Measurements from ENCODE around the gene MAB21L3.

MAB21L3 gene

DNA sequence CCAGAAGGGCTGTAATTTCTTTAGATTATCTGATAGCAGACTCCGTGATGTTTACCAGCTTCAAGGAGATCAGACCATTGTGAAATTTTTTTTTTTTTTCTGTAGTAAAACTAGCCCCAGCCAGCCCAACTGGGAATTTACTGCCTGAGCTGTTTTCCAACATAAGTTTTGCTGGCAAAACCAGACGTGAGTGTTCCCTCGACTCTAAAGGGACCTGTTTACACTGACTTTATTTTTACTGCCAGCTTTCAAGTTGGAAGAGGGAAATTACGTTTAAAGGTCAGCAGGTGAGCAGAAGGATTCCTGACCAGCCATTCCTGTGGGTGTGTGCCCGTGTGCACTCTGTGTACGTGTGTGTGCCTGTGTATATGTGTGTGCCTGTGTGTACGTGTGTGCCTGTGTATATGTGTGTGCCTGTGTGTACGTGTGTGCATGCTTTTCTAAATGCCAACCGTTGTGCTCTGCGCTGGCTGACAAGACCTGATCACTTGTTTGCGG lies 374 bp downstream of the MAB21L3 start:
- no peak for DNase-seq

DNA sequence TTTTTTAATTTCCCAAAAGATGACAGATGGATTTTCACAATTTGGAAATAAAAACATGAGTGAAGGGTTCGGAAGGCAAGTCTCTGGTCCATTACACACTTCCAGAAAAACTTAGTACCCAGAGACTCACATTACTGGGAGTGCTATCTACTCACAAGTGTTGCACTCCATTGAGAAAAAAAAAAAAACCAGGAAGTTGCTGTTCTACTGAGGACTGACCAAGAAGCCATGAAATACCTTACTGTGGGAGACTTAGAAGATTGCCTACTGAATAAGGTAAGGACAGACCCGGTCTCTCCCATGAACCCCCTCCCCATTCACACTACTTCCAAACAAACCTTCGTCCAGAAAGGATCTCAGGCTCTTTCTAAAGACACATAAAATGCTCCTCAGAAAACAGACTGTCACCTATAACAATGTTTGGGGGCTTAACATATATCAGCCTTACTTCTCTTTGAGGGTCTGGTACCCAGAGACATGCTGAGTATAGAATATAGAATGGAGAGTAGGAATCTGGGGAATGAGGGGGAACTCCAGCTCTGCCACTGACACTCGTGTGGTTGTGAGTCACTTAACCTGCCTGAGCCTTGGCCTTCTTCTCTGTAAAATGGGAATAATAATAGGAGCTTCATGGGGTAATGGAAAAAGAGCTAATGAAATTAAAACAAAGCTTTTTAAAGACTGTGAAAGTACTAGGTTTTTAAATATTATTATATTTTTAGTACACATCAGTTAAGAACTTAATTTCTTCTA lies 1.4 kb downstream of the MAB21L3 start:
- DNase-seq = no peak

GRCh38 chr1:116113615-116114014 lies 2.4 kb downstream of the MAB21L3 start:
- DNase-seq = no peak

GRCh38 chr1:116115476-116116439 lies 4.6 kb downstream of the MAB21L3 start:
- DNase-seq = no peak

DNA sequence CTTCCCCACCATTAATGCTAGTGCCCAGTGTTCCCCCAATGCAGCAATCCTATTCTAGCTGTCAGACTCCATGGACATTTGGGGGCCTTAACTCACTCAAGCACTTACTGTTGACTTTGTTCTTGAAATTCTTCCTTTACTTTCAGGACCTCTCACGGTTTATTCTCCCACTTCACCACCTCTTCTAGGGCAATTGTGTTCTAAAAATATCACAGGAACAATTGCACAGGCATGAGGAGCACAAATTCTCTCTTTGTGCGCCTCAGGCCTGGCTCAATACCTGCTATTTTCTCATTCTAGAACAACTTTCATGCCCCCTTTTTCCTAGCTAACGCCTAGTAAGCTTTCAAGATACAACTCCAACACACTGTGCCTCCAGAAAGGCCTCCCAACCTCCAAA lies 7.3 kb downstream of the MAB21L3 start:
- no peak for DNase-seq

DNA sequence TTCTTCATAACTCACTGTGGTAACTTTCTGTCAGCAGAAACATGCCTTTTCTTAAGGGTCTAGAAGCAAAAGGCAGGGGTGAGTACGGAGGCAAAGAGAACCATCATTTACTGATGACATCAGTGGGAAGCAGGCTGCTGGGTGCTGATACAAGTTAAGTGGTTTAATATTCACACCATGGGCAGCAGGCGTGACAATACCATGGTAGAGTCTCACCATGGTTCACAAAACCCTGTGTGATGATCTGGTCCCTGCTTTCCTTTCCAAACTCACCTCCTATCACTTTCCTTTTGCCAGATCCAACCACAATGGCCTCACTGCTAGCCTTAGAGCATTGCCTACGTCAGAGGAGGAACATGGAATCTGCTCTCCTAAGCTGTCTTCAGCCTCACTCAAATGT lies 8.7 kb downstream of the MAB21L3 start:
- no peak for DNase-seq

GRCh38 chr1:116122955-116123757 lies 12.0 kb downstream of the MAB21L3 start:
- no peak for DNase-seq

DNA sequence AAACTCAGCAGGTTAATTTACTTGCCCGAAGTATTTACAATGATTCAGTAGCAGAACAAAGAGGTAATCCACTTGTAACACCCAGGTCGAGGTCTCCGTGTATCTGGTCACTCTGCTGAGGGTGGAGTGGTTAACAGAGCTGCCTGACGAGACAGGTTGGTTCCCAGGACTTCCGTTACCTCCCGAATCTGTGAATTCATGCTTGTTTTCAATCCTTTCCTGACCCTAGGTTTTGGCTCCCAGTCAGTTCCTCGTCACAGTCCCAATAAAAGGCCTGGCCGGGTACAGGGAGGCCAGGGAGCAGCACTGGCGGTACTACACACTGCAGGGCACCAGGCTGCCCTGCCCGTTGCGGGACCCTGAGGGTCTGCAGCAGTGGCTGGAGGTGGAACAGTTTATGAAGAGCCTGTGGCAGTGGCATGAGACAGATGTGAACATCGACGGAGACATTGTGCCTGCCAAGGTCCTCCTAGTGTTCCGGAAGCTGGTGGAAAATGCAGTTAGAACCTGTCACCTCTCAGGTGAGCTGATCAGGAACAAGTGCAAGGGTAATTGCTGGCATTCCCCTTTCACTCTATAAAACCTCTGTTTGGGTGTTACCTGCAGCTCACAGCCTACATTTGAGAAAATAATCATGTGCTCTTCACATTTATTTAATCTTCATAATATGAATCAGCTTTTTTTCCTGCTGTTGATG lies 12.8 kb downstream of the MAB21L3 start:
- DNase-seq = no peak

- DNase-seq = no peak
Observed at GRCh38 chr1:116125758-116126157, 14.6 kb downstream of the MAB21L3 start.

DNA sequence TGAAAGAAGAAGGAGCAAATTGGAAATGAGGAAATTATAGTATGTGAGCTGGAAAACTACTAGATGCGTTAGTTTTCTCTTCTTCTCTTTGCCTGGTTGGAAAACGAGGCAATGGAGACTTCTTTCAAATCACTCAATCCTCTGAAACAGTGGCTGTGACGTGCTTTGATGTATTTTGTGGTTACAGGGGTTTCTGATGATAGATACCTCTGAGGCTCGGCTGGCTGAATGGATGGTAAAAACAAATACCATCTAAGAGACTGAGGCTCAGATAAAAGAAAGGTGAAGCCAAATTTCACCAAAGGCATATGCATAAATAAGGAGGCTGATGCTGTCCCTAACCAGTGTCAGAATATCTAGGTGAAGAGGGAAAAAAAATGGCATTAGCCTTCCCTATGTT lies 15.1 kb downstream of the MAB21L3 start:
- DNase-seq = no peak

DNA sequence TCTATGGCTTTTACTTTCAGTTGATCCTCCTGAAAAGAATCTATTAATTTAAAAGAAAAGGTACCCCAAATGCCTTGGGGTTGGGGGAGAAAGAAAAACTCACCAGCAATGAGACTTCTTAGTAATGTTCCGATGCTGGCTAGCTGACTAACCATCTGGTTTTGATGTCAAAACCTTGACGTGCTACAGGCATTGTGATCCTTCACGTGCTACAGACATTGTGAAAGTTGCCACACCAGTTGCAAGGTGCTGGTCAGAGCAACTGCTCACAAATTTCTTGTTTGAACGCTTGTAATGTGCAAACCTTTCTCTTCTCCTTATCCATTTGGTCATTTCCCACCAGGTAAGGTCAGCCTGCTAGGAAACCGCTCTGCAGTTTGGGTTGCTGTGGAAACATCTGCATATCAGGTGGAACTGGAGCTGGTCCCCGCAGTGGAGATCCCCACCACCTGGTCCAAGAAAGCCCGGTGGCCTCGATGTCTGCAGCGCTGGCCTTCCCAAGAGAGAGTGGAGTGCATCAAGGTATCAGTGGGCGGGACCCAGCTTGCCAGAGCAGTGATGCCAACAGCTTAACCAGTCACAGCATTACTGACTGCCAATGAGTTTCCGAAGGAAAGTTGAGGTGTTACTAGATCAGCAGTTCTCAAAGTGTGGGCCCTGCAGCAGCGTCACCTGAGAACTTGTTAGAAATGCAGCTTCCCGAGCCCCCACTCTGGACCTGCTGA lies 16.1 kb downstream of the MAB21L3 start:
- no peak for DNase-seq

GRCh38 chr1:116127848-116128540 lies 16.8 kb downstream of the MAB21L3 start:
- DNase-seq = no peak

GRCh38 chr1:116128664-116129063 lies 17.5 kb downstream of the MAB21L3 start:
- DNase-seq = no peak

DNA sequence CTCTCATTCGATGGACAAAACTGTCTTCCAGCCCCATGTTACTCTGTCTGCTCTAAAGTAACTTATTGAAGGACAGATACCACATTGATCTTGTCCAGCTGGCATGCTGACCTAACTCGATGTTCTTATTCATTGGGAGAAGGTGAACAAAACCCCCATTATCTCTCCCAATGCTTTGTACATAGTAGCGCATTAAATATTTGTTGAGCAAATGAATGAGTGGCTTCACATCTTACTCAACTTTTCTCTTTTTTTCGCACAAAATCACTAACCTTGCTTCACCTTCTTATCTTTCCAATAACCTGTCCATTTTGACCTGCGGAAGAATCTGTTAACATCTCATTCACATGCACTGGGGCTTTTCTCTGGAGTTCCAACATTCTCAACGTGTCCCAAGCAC lies 18.3 kb downstream of the MAB21L3 start:
- DNase-seq = no peak

DNA sequence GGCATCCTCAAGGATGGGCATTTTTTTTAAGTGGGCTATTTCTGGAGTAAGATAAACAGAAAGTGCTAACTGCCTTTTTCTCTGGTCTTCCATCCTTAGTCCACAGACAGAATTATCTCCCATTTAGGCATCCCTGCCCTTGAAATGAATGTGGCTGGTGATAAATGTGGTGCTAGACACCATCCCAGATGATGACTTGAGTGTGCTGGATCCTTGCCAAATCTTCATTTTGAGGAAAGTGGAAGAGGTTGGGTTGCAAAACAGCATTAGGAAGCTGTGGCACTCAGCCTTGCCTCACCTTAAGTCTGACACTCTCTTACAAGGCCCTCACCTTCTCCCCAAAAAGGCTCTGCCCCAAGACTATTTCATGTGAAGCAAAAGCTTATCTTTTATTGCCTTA lies 19.2 kb downstream of the MAB21L3 start:
- DNase-seq = no peak

DNA sequence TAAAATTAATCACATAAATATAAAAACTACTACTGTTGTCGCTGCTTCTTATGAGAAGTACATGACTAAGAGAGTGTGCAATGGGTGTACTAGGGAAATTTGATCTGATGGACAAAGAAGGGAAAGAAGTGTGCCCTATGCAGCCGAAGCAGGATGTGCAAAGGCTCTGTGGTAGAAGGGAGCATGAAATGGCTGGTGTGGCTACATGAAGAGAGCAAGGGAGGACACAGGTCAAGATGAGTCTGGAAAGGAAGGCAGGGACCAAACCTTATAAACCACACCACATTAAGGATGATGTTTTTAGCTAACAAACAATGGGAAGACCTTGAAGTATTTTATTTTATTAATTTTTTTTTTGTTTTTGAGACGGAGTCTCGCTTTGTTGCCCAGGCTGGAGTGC lies 20.0 kb downstream of the MAB21L3 start:
- DNase-seq = no peak

- DNase-seq = no peak
Observed at GRCh38 chr1:116131866-116132605, 20.8 kb downstream of the MAB21L3 start.

DNA sequence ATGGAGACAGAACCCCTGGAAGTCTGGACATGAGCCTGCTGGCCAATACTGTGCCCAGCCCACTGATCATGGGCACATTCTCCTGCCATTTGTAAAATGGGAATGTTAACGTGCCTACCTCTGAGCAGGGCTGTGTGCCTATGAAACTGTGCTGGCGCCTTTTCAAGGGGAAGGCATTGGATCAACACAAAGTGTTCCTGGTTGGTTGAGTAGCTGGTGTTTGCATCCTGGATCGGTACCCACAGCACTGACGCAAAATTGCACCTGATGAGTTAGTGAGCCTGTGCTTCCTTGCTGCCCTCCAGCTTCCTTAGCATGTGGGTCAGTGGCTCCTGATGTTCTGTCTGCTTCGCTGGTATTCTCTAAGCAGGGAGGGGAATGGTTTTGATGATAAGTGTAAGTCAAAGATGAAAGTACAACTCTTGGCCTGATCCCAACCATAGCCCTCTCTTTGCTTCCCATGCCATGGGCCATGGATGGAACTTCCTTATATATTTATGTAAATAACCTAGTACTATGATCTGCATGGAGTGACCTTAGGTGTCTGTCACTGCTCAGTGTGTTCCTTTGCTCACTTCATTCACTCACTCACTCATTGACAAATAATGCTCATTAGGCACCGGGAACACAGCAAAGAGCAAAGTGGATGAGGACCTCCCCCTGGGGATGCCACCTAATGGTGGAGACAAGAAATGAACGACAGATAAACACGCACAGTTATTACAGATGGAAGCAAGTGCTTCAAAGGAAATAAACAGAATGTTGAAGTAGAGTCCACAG lies 22.7 kb downstream of the MAB21L3 start:
- DNase-seq = no peak

- DNase-seq = no peak
Observed at GRCh38 chr1:116134476-116134773, 23.2 kb downstream of the MAB21L3 start.
